GM12878 (cell line): Measurements from ENCODE around the gene KDM5B. TPM values are rescaled to one million over a fixed set of nuclear protein-coding genes. Genes with fewer than 3 reads are reported as not detected.

Experiments
- ATAC-seq: fragments of 200-7000 bp; cut with Tn5 transposase; 3 replicates; pipeline ENCODE4 v1.9.1; 2020; ENCODE audit warnings: mild to moderate bottlenecking, moderate library complexity
- BruUV-seq: library from RNA; stranded (reverse); fragments of 400-500 nt; replicated peaks from 2 replicates; lab custom pipeline; 2021; lab: Mats Ljungman, UMichigan
- CTCF ChIA-PET: fragments of 300-600 bp; sonication (Branson Sonifier 250); formaldehyde crosslinking; extraction: SDS; loops from one replicate; lab custom pipeline; 2021; ENCODE audit warnings: inconsistent platforms; lab: Yijun Ruan, JAX
- POLR2A ChIA-PET: fragments of 350-600 bp; formaldehyde crosslinking; extraction: SDS; loops from one replicate; lab custom pipeline; 2021; ENCODE audit warnings: inconsistent platforms; lab: Charles Lee
- RAD21 ChIA-PET: fragments of 300-600 bp; sonication (Branson Sonifier 250); formaldehyde crosslinking; loops from one replicate; lab custom pipeline; 2023; ENCODE audit warnings: antibody characterized with exemption; ENCODE audit not compliant: unreplicated experiment; lab: Charles Lee
- SMC1A ChIA-PET: fragments of 300-600 bp; sonication (Branson Sonifier 250); formaldehyde crosslinking; loops from one replicate; lab custom pipeline; 2023; ENCODE audit not compliant: unreplicated experiment, uncharacterized antibody; lab: Charles Lee
- DNase-seq: peaks from one replicate; pipeline ENCODE4 v3.0.0-alpha.2; 2011; ENCODE audit warnings: low read depth, low spot score
- FAIRE-seq: peaks from 3 replicates; lab custom pipeline; 2011; peaks lifted over from hg19 to GRCh38; lab: Jason Lieb, UNC
- H2AFZ ChIP-seq: 2 replicates; pipeline ENCODE4 v1.6.0; 2011; ENCODE audit warnings: low read depth, low read length, control low read depth; ENCODE audit not compliant: control insufficient read depth
- H3K27ac ChIP-seq: 2 replicates; pipeline ENCODE4 v1.5.1; 2011; ENCODE audit warnings: control low read depth; ENCODE audit not compliant: control insufficient read depth, insufficient read depth
- H3K27me3 ChIP-seq, 2 experiments: replicated peaks in 1 of 2; 2 replicates each; pipeline versions ENCODE4 v1.6.0 to v1.6.1; 2011; ENCODE audit warnings: low read length in 1 of 2; ENCODE audit not compliant: control insufficient read depth in 2 of 2, insufficient read depth in 2 of 2
- H3K36me3 ChIP-seq, 2 experiments: 2 replicates each; pipeline ENCODE4 v1.5.1; 2011; ENCODE audit warnings: low read length in 1 of 2; ENCODE audit not compliant: control insufficient read depth in 2 of 2, insufficient read depth in 2 of 2
- H3K4me1 ChIP-seq: 2 replicates; pipeline ENCODE4 v1.6.1; 2011; ENCODE audit warnings: mild to moderate bottlenecking, low read length, moderate library complexity, mixed read lengths; ENCODE audit not compliant: control insufficient read depth, insufficient read depth
- H3K4me2 ChIP-seq: 2 replicates; pipeline ENCODE4 v1.6.0; 2011; ENCODE audit warnings: control low read depth; ENCODE audit not compliant: control insufficient read depth, insufficient read depth
- H3K4me3 ChIP-seq: fragments of 200-600 bp; sonication (generic); 2 replicates; pipeline ENCODE4 v1.5.1; 2016
- H3K79me2 ChIP-seq: 2 replicates; pipeline ENCODE4 v1.6.0; 2011; ENCODE audit warnings: low read length; ENCODE audit not compliant: control insufficient read depth, insufficient read depth
- H3K9ac ChIP-seq: 2 replicates; pipeline ENCODE4 v1.8.0; 2011; ENCODE audit warnings: low read length, control low read depth, mixed read lengths; ENCODE audit not compliant: control insufficient read depth, insufficient read depth
- H3K9me3 ChIP-seq: replicated peaks from 3 replicates; pipeline ENCODE4 v1.5.1; 2011; ENCODE audit warnings: mild to moderate bottlenecking, low read length; ENCODE audit not compliant: control insufficient read depth, insufficient read depth
- H4K20me1 ChIP-seq: 2 replicates; pipeline ENCODE4 v1.6.0; 2011; ENCODE audit not compliant: control insufficient read depth, insufficient read depth
- CREB1 ChIP-seq: IDR thresholded peaks from 2 replicates; pipeline ENCODE4 v1.6.1; 2012; ENCODE audit warnings: low read depth, mild to moderate bottlenecking, inconsistent platforms
- HSF1 ChIP-seq: fragments of 150-350 bp; IDR thresholded peaks from 2 replicates; pipeline ENCODE4 v1.6.1; 2014; ENCODE audit warnings: mild to moderate bottlenecking, low read depth, low read length
- IKZF2 ChIP-seq, 2 experiments: fragments of 450-650 bp; IDR thresholded peaks; 2 replicates each; pipeline ENCODE4 v1.6.1; 2017; ENCODE audit warnings: mild to moderate bottlenecking in 2 of 2, moderate library complexity in 2 of 2
- IRF4 ChIP-seq: IDR thresholded peaks from 2 replicates; pipeline ENCODE4 v1.6.1; 2011; ENCODE audit warnings: low read depth, low read length
- ZNF217 ChIP-seq: fragments of 450-650 bp; IDR thresholded peaks from 2 replicates; pipeline ENCODE4 v1.6.1; 2017; ENCODE audit warnings: antibody characterized with exemption, mild to moderate bottlenecking
- WGBS: methylation state at CpG from one replicate; pipeline ENCODE4 v1.1.6; 2016; ENCODE audit warnings: low lambda C conversion rate; ENCODE audit not compliant: insufficient replicate concordance, insufficient coverage; ENCODE audit errors: missing lambda C conversion rate; 5-methylcytosine and 5-hydroxymethylcytosine counted together
- in situ Hi-C: fragments of 300-500 bp; cut with MboI; formaldehyde crosslinking; loops from 9 replicates; pipeline ENCODE4 v1.14.3; 2018; ENCODE audit warnings: mixed read lengths
- intact Hi-C: fragments of 100-400 bp; cut with micrococcal nuclease; formaldehyde crosslinking; loops from one replicate; pipeline ENCODE4 v1.14.2; 2022; ENCODE audit not compliant: unreplicated experiment
- polyA plus RNA-seq, 11 experiments: library from polyadenylated mRNA; depleted of rRNA in 4 of 11; unstranded in 6 of 11; stranded (reverse) in 5 of 11; fragments of >200 nt; fragmentation: Nextera tagmentation in 4 of 11; fragmentation: Illumina TruSeq in 1 of 11; extraction: Ambion mirVana in 4 of 11; extraction: Trizol in 1 of 11; gene quantifications; 1 replicate in 1 of 11; 2 replicates in 10 of 11; pipeline versions ENCODE4 v1.2.1 to v1.2.3, GENCODE V29; 2011 to 2016; ENCODE audit warnings: inconsistent platforms in 2 of 11, missing spikeins in 2 of 11, low read depth in 1 of 11
- total RNA-seq, 4 experiments: library from RNA; depleted of rRNA in 3 of 4; stranded (reverse); fragments of >200 nt in 3 of 4; fragmentation: Illumina TruSeq in 1 of 4; extraction: Trizol in 1 of 4; gene quantifications; 2 replicates each; pipeline versions ENCODE4 v1.2.1 to v1.2.3, GENCODE V29; 2013 to 2021

Gene KDM5B
- total and polyA plus RNA-seq, 10 of the 15 experiments (the other 5 are each of a cell fraction or from before 2014, with no cell fraction given), result 1.7 to 26.6 (median 8.1) TPM

- ChIA-PET RAD21 (no interaction called here), POLR2A (interaction anchor here (0.6 kb wide), 1 partner anchor 162 kb away, joined by 3 read pairs; no protein-coding TSS in a partner anchor), SMC1A (interaction anchor here (1.1 to 1.2 kb wide), 2 partner anchors 12 to 54 kb away, joined by 4 to 5 read pairs; no protein-coding TSS in a partner anchor), CTCF (interaction anchor here (1.0 to 1.2 kb wide), 2 partner anchors 17 to 133 kb away, joined by 3 read pairs; no protein-coding TSS in a partner anchor)
- peaks cover 10% of the 10 kb centered on the region for H3K4me1 ChIP-seq
- H3K9me3 ChIP-seq, result no peaks in the 10 kb centered on the region
- no peaks in the 10 kb centered on the region for H3K27me3 ChIP-seq
- H2AFZ ChIP-seq, result no peak overlapping the region
- no peak overlapping the region for H3K9ac ChIP-seq
- in situ Hi-C loops (no loop called here), intact Hi-C loops (no loop called here)
- no peak overlapping the region for H3K27ac ChIP-seq
- H4K20me1 ChIP-seq, result no peaks in the 10 kb centered on the region
- TF ChIP-seq HSF1 (no peak), CREB1 (no peak), ZNF217 (no peak), IRF4 (no peak), IKZF2 (IDR thresholded peaks at IDR 0.05) (no peak)
- DNase-seq (no peak), ATAC-seq (peak; percentile 43), FAIRE-seq (no peak)
- no TSS peak for BruUV-seq
- no peak overlapping the region for H3K4me2 ChIP-seq
- no peaks in the 10 kb centered on the region for H3K36me3 ChIP-seq
- WGBS, result 55% methylated on average over 10 of the region's 10 CpGs
- no peaks in the 10 kb centered on the region for H3K79me2 ChIP-seq
- no peak overlapping the region for H3K4me3 ChIP-seq
Observed at GRCh38 chr1:202834771-202835547, 26.7 kb upstream of the KDM5B start.
